Measurements from ENCODE around the gene PEX5L.

DNA sequence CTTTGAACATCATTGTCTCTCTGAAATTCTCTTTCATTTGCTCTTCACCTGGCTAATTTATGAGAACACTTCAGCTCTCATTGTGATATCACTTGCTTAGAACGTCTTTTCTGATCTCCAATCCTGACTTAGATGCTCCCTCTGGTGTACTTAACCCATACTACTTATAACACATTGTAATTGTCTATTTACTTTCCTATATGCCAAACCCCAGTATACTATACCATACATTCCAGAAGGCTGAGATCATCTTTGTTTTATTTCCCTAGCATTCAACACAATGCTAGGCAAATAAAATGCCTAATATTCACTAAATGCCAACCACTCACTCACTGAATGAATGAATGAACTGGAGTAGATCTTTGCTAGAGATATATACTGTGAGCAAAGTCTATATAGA lies 27.0 kb upstream of the PEX5L start:
- TF ChIP-seq CTCF (IDR thresholded peaks at IDR 0.05) (no peak), POLR2A (IDR thresholded peaks at IDR 0.05) (no peak)
